HG03039 (cell line): ENCODE data around the gene THSD4.

ENCODE experiments used
- ATAC-seq: cut with Tn5 transposase; IDR thresholded peaks from one replicate; pipeline ENCODE4 v1.9.1; 2021; ENCODE audit warnings: mild to moderate bottlenecking, moderate library complexity; ENCODE audit not compliant: unreplicated experiment

THSD4 gene

DNA sequence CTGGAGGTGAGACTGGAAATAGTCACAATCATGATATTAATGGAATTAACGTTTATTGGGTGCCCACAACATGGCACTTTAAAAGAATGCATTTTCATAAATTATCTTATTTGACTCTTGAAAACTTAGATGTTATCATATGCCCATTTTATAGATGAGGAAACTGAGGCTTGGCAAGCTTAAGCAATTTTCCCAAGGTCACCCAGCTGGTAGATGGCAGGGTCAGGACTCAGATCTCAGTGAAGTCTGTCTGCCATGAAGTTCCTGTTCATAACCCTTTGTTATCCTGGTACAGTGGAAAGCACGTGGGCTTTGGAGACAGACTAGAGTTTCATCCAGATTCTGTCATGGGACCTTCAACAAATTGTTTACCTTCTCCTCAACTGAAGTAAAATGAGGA is 520.5 kb downstream of the THSD4 start:
- ATAC-seq, result no peak

- ATAC-seq, result no peak
Observed at GRCh38 chr15:71638876-71639275, 523.6 kb downstream of the THSD4 start.

- ATAC-seq, result no peak
Observed at GRCh38 chr15:71639471-71639870, 524.2 kb downstream of the THSD4 start.

DNA sequence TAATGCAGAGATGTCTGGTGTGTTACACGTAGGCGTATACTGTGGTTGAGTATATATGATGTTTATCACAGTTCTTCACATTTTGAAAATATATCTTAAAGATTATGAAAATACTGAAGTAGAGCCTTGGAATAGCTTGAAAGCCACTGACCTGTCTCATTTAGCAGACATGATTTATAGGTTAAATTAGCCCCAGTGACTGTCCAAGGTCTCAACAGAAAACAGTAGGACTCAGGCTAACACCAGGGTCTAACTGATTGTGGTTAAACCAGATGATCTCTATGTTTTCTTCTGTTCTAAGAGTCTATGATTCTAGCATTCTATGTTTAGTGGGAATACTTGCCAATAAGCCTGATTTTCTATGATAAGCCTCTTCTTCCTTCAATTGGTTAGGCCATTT is 528.6 kb downstream of the THSD4 start:
- ATAC-seq, result no peak

GRCh38 chr15:71646767-71647486 is 531.7 kb downstream of the THSD4 start:
- no peak for ATAC-seq

GRCh38 chr15:71647487-71647808 is 532.2 kb downstream of the THSD4 start:
- no peak for ATAC-seq

DNA sequence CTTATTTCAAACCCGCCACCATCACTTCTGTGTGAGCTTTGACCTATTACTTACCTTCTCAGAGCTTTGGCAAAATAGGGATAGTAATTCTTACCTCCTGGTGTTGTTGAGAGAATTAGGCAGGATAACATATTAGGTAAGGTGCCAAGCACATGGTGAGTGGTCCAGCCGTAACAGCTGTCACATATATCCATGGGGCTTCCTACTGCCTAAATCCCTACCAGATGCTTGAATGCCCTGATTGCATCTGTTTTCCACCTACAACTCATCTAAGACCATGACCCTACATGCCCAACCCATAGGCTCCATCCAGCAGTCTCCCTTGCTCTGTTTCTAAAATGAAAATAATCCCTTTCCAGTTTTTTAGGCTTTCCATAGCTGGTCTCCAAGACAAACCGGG is 532.8 kb downstream of the THSD4 start:
- no peak for ATAC-seq

GRCh38 chr15:71649894-71650293 is 534.6 kb downstream of the THSD4 start:
- ATAC-seq, result no peak

GRCh38 chr15:71650603-71651002 is 535.3 kb downstream of the THSD4 start:
- ATAC-seq, result no peak

DNA sequence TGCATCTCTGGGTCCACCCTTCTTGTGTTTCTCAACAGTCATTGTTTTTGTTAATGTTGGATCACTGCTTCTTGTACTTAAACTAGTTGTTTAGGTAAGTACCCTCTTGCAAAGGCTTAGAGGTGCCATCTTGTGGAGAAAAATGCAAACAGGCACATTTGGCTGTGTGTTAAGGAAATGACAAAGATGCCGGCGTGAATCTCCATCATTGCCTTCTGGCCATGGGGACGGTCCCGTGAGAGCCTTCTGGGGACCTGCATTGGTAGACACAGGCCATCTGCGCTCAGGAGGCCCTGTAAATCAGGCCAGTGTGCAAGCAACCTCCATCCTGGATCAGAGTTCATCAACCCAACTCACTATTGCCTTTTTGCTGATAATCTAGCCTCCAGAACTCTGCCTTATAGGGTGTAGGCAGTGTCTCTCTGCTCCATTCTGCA is 536.5 kb downstream of the THSD4 start:
- ATAC-seq, result no peak

- ATAC-seq, result no peak
Observed at GRCh38 chr15:71654042-71654719, 538.9 kb downstream of the THSD4 start.

DNA sequence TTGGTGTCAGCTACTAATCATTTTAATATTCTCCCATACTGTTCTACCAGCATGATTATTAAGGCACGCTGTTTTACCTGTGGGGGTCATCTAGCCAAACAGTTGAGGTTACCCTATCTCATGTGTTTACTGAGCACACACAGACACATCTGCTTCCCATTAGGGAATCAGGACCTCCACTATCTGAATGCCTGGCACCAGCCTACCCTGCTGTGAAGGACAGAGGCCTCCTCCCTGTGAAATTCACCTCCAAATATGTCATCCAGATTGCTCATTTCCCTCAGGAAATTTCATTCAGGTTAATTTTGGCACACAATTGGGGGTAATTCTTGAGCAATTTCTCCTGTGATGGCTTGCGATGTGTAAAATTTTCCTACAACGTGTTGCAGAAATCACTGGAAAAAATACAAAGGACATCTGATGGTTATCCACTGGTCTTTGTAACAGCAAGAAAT is 539.5 kb downstream of the THSD4 start:
- ATAC-seq, result no peak

DNA sequence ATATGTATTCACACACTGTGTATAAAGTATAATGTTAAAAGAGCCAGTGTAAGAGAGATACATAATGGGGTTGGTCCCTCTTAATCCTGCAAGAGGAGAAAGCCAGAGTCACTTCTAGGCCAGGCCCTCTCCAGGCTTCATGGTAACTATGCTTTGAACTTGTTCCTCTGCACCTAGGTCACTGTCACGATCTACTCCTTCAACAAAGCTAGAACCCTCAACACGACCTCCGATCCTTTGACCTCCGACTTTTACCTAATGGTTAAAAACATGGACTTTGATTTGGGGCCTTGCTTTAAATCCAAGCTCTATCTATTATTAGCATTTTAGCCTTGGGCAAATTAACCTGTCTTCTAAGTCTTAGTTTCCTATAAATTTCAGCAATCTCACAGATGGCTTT is 541.2 kb downstream of the THSD4 start:
- no peak for ATAC-seq

DNA sequence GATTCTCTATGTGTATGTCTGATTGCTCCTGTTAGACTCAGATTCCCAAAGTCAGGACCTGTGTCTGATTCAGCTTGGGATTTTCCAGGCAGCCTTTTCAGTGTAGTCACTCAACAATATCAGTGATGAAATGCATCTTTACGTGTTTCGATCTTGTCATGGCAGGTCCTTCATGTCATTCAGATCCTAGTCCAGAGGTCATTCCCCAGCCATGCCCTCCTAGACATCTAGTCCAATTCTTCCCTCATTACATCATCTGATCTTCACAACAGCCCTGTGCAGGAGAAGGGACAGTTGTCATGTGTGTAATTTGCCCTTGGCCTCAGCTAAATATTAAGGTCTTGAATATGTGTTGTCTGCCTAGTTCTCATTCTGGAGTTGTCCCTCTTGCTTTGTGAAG is 541.9 kb downstream of the THSD4 start:
- no peak for ATAC-seq

- no peak for ATAC-seq
Observed at GRCh38 chr15:71658036-71658435, 542.8 kb downstream of the THSD4 start.

GRCh38 chr15:71658827-71659729 is 543.8 kb downstream of the THSD4 start:
- no peak for ATAC-seq

DNA sequence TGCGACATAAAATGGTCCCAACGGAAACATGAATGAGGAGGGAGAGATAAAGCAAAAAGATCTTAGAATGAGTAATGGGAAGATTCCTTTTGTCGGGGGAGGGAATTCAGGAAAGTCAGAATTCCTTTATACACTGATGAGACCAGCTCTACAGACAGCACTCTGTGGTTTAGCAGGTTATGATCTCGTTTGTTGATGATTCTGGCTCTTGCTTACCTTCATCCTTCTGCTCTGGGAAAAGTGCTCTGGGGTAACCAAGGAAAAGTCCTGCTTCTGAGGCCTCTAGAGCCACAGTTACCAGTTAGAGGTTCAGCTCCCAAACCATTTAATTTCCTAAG is 544.4 kb downstream of the THSD4 start:
- no peak for ATAC-seq

DNA sequence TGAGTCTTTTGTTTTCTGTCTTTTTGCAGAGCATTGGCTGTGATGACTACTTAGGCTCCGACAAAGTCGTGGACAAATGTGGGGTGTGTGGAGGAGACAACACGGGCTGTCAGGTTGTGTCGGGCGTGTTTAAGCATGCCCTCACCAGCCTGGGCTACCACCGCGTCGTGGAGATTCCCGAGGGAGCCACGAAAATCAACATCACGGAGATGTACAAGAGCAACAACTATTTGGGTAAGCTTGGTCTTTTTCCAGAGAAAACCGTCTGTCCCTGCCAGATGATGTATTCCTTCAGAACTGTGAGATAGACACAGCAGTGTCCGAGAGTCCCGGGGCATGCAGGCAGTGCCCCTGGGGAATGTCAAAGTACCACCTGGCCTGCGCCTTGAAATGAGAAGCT is 545.2 kb downstream of the THSD4 start:
- no peak for ATAC-seq

DNA sequence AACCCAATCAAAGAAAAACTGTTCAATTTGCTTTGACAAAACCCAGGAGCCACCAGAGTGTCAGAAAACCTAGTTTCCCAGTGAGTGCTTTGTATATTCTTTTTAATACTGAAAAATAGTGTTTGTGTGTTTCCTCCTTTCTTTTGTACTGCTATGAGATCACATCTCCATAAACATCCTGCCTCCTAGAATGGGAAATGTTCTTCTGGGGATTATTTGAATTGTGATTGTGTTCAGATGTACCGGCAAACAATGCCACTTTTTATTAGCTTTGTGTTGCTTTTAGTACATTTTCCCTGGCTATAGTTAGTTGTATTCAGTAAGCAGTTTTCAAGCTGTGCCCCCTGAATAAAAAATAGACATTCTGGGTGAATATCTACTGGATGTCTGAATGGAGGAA is 547.0 kb downstream of the THSD4 start:
- ATAC-seq, result no peak

DNA sequence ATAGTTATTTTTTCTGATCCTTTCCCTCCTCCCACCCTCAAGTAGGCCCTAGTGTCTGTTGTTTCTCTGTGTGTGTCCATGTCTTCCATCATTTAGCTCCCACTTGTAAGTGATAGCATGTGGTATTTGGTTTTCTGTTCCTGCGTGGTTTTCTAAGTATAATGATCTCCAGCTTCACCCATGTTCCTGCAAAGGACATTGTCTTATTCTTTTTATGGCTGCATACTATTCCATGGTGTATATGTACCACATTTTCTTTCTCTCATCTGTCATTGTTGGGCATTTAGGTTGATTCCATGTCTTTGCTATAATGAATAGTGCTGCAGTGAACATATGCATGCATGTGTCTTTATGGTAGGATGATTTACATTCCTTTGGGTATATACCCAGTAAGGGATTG is 549.4 kb downstream of the THSD4 start:
- ATAC-seq, result no peak

DNA sequence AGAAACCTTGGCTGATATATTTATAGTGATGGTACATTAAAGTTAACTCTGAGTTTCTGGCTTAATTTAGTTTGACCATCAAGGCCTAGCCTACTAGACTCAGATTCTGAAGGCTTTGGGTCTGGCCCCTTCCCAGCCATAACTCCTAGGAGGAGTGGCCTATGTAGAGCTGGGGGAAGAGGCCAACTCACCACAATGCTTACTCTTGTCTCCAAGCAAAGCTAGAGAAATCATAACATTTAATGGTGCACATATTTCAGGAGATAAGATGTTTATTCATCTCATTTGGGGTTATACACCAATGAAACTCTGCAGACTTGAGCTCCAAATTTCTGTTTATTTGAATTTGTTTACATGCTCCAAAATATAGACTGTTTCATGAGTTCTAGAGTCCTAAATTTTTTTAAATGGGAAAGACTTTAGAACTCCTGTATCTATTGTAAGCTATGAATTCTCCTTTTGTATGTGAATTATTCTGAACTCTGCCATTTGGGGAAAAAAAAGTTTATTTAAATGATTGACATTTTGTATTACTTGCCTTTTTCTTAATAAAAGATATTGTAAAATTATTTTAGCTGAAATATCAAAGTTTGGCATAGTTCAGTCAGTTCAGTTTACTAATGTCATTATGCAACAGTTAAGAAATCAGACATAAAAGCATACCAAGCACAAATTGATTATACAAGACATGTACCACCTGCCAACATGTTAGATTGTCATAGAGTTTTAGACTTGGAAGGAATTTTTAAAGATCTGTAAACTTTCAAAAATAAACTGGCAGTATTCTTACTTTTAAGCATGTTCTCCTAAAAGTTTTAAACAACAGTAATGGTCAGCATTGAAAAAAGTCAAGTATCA is 551.7 kb downstream of the THSD4 start:
- no peak for ATAC-seq
